HFF-Myc (cell line): ENCODE results near the gene AFDN.

Experiments
- DNase-seq: peaks from one replicate; pipeline ENCODE4 v3.0.0-alpha.2; 2011; ENCODE audit warnings: low read depth; ENCODE audit errors: extremely low read depth
- H3K4me3 ChIP-seq: replicated peaks from 2 replicates; pipeline ENCODE4 v1.5.1; 2011; ENCODE audit warnings: low read depth, mild to moderate bottlenecking, control low read depth, low read length
- CTCF ChIP-seq: IDR thresholded peaks from 2 replicates; pipeline ENCODE4 v1.5.1; 2012; ENCODE audit warnings: mild to moderate bottlenecking, low read depth, low read length, control low read depth; ENCODE audit errors: missing control alignments

AFDN gene

DNA sequence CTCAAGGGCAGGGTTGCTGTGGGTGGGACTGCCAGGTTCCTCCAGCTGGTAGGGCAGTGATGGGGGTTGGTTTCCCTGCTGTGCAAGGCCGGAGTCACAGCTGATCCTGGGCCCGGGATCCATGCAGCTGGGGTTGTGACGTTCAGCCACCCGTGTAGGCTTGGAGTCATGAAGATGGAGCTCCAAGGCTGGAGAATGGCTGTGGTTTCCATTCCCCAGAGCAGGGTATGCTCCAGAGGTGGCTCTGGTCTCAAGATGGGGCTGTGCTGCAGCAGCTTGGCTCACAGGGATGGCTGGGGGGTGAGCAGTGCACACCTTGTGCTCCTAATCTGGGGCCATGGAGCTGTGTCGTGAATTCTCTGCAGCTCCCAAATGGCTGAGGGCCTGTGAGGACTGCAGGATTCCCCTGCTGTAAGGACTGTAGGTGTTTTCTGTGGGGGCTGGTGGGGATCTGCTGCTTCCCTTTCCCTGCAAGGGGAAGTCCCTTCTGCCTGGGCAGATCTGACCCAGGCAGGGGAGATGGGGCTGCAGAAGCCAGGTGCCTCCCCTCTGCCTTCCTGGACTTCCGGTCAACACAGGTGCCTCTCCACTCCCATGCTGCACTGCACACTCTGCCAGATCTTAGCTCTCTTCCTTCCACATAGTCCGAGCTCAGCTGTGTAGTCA is 186.7 kb downstream of the AFDN start:
- TF ChIP-seq CTCF = no peak
- H3K4me3 ChIP-seq = no peak overlapping the region
- DNase-seq = no peak

DNA sequence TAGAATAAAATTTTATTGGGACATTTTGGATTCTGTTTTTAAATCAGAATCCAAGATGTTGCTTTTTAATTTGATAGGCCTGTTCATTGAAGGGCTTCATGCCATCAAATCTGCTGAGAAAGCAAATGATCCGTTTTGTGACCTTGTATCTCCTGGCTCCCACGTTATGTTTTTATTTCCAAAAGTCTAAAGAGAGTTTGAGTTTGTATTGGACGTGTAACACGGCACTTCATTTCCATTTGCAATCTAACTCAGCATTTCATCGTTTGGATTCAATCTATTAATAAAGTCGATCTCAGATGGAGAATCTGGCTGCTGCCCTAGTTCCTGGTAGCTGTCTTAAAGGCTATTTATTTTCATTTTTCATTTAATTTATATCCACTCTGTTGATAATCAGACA is 187.7 kb downstream of the AFDN start:
- DNase-seq = no peak
- H3K4me3 ChIP-seq = no peak overlapping the region
- no peak for TF ChIP-seq CTCF

GRCh38 chr6:168015009-168015408 is 188.3 kb downstream of the AFDN start:
- TF ChIP-seq CTCF = no peak
- H3K4me3 ChIP-seq = no peak overlapping the region
- no peak for DNase-seq

GRCh38 chr6:168015482-168016175 is 188.9 kb downstream of the AFDN start:
- no peak overlapping the region for H3K4me3 ChIP-seq
- no peak for TF ChIP-seq CTCF
- no peak for DNase-seq

GRCh38 chr6:168016176-168016620 is 189.5 kb downstream of the AFDN start:
- TF ChIP-seq CTCF = no peak
- no peak for DNase-seq
- H3K4me3 ChIP-seq = no peak overlapping the region

GRCh38 chr6:168016721-168017525 is 190.2 kb downstream of the AFDN start:
- no peak for DNase-seq

More at GRCh38 chr6:168016721-168017525, 190.2 kb downstream of the AFDN start:
- no peak overlapping the region for H3K4me3 ChIP-seq
- TF ChIP-seq CTCF = no peak
